Endothelial cell of umbilical vein (primary cell): ENCODE data around the gene HIPK1. TPM values are rescaled to one million over a fixed set of nuclear protein-coding genes. Genes with fewer than 3 reads are reported as not detected.

Experiments
- BruUV-seq: library from RNA; stranded (reverse); fragments of 400-500 nt; replicated peaks from 2 replicates; lab custom pipeline; 2021; lab: Mats Ljungman, UMichigan
- CTCF ChIA-PET: fragments of 300-600, 350-600 bp; sonication (Branson Sonifier 250); formaldehyde crosslinking; loops from one replicate; lab custom pipeline; 2021; ENCODE audit warnings: antibody characterized with exemption, inconsistent platforms; lab: Charles Lee
- POLR2A ChIA-PET: fragments of 300-600, 350-600 bp; sonication (Branson Sonifier 250); formaldehyde crosslinking; loops from one replicate; lab custom pipeline; 2021; ENCODE audit warnings: antibody characterized with exemption, inconsistent platforms; lab: Charles Lee
- DNase-seq: peaks from one replicate; pipeline ENCODE4 v3.0.0-alpha.2; 2011; ENCODE audit warnings: low read depth, low spot score
- FAIRE-seq: peaks from 2 replicates; lab custom pipeline; 2011; peaks lifted over from hg19 to GRCh38; lab: Jason Lieb, UNC
- H2AFZ ChIP-seq: 2 replicates; pipeline ENCODE4 v1.6.0; 2012; ENCODE audit warnings: low read depth, low read length, control low read depth, inconsistent platforms
- H3K27ac ChIP-seq: 2 replicates; pipeline ENCODE4 v1.5.1; 2011; ENCODE audit warnings: low read depth, mild to moderate bottlenecking, control low read depth, low read length, moderate library complexity; ENCODE audit not compliant: insufficient read depth
- H3K27me3 ChIP-seq, 2 experiments: 2 replicates each; pipeline versions ENCODE4 v1.6.0 to v1.6.1; 2011; ENCODE audit warnings: low read length in 2 of 2, mixed read lengths in 1 of 2; ENCODE audit not compliant: control insufficient read depth in 2 of 2, insufficient read depth in 2 of 2
- H3K36me3 ChIP-seq, 2 experiments: 2 replicates in 1 of 2; 3 replicates in 1 of 2; pipeline ENCODE4 v1.5.1; 2011; ENCODE audit warnings: low read length in 2 of 2, mild to moderate bottlenecking in 1 of 2, moderate library complexity in 1 of 2; ENCODE audit not compliant: control insufficient read depth in 2 of 2, insufficient read depth in 2 of 2; ENCODE audit errors: extremely low read depth in 1 of 2
- H3K4me1 ChIP-seq: 3 replicates; pipeline ENCODE4 v1.5.1; 2011; ENCODE audit warnings: mild to moderate bottlenecking, low read length; ENCODE audit not compliant: control insufficient read depth, insufficient read depth; ENCODE audit errors: extremely low read depth
- H3K4me2 ChIP-seq: 2 replicates; pipeline ENCODE4 v1.6.1; 2011; ENCODE audit warnings: low read length, control low read depth, mixed read lengths; ENCODE audit not compliant: insufficient read depth
- H3K4me3 ChIP-seq, 3 experiments: fragments of 200-600 bp in 1 of 3; sonication (generic), shearing (Covaris generic) in 1 of 3; replicated peaks in 1 of 3; 2 replicates each; pipeline ENCODE4 v1.5.1; 2011 to 2016; ENCODE audit warnings: control low read depth in 3 of 3, low read length in 3 of 3, mild to moderate bottlenecking in 2 of 3, inconsistent platforms in 1 of 3, low read depth in 1 of 3, moderate library complexity in 1 of 3; ENCODE audit not compliant: insufficient read depth in 1 of 3
- H3K79me2 ChIP-seq: 2 replicates; pipeline ENCODE4 v1.6.0; 2012; ENCODE audit warnings: low read length, inconsistent platforms; ENCODE audit not compliant: control insufficient read depth, insufficient read depth
- H3K9ac ChIP-seq: replicated peaks from 2 replicates; pipeline ENCODE3; 2011; ENCODE audit warnings: low read length, control low read depth; ENCODE audit not compliant: insufficient read depth; ENCODE audit errors: extremely low read depth
- H3K9me1 ChIP-seq: replicated peaks from 3 replicates; pipeline ENCODE4 v1.6.0; 2011; ENCODE audit warnings: mild to moderate bottlenecking, low read length; ENCODE audit not compliant: control insufficient read depth, insufficient read depth; ENCODE audit errors: extremely low read depth
- H3K9me3 ChIP-seq: replicated peaks from 2 replicates; pipeline ENCODE4 v1.5.1; 2012; ENCODE audit warnings: low read length, inconsistent platforms; ENCODE audit not compliant: control insufficient read depth, insufficient read depth
- H4K20me1 ChIP-seq: replicated peaks from 2 replicates; pipeline ENCODE3; 2011; ENCODE audit warnings: mild to moderate bottlenecking, low read length; ENCODE audit not compliant: control insufficient read depth, insufficient read depth; ENCODE audit errors: extremely low read depth
- EZH2 ChIP-seq: IDR thresholded peaks from 2 replicates; pipeline ENCODE4 v1.6.1; 2012; ENCODE audit warnings: borderline replicate concordance, low read depth, mild to moderate bottlenecking, moderate library complexity, low read length, inconsistent platforms; ENCODE audit not compliant: severe bottlenecking
- FOS ChIP-seq: IDR thresholded peaks from 2 replicates; pipeline ENCODE4 v1.6.1; 2011; ENCODE audit warnings: mild to moderate bottlenecking, low read length, moderate library complexity, borderline replicate concordance; ENCODE audit not compliant: insufficient read depth
- GATA2 ChIP-seq: IDR thresholded peaks from 2 replicates; pipeline ENCODE4 v1.7.0; 2011; ENCODE audit warnings: low read depth, mild to moderate bottlenecking, moderate library complexity, mixed read lengths, low read length; ENCODE audit not compliant: insufficient read length, insufficient read depth
- JUN ChIP-seq: IDR thresholded peaks from 2 replicates; pipeline ENCODE4 v1.6.1; 2011; ENCODE audit warnings: borderline replicate concordance, low read depth; ENCODE audit not compliant: insufficient read length, insufficient read depth
- MYC ChIP-seq: IDR thresholded peaks from one replicate; pipeline ENCODE4 v1.6.1; 2011; ENCODE audit warnings: mild to moderate bottlenecking, low read depth, low read length
- POLR2A ChIP-seq: IDR thresholded peaks from 2 replicates; pipeline ENCODE4 v1.6.1; 2012; ENCODE audit warnings: low read depth, mild to moderate bottlenecking, control low read depth, low read length
- POLR2AphosphoS5 ChIP-seq: IDR thresholded peaks from 2 replicates; pipeline ENCODE4 v1.6.1; 2012; ENCODE audit warnings: low read depth, mild to moderate bottlenecking, control low read depth, low read length, moderate library complexity; ENCODE audit not compliant: insufficient read depth
- dilution Hi-C: fragments of 300-500 bp; cut with MboI; formaldehyde crosslinking; loops from one replicate; pipeline ENCODE4 v1.15.0; 2019; ENCODE audit warnings: low sequenced_read_pairs; ENCODE audit not compliant: extremely low pct_ligation_motif_present
- intact Hi-C: fragments of 100-400 bp; cut with micrococcal nuclease; formaldehyde crosslinking; loops from one replicate; pipeline ENCODE4 v1.10.0; 2022
- polyA plus RNA-seq, 4 experiments: library from polyadenylated mRNA; depleted of rRNA in 3 of 4; stranded (reverse) in 3 of 4; unstranded in 1 of 4; fragments of >200 nt; gene quantifications; 2 replicates each; pipeline versions ENCODE4 v1.2.1 to v1.2.3, GENCODE V29; 2011 to 2012; ENCODE audit warnings: missing spikeins in 1 of 4
- total RNA-seq: library from RNA; stranded (reverse); gene quantifications from 2 replicates; pipeline ENCODE4 v1.2.3, GENCODE V29; 2021
- TF ChIP-seq, protein P1 (sequence below), 2 donors: IDR thresholded peaks; 1 replicate in 1 of 2; 2 replicates in 1 of 2; pipeline ENCODE4 v1.5.1; 2011; ENCODE audit warnings: low read length in 2 of 2, mild to moderate bottlenecking in 2 of 2, moderate library complexity in 2 of 2, control low read depth in 1 of 2, inconsistent platforms in 1 of 2, low read depth in 1 of 2; ENCODE audit not compliant: insufficient read depth in 1 of 2; ENCODE audit errors: extremely low read depth in 1 of 2
- TF ChIP-seq, protein P2 (sequence below): IDR thresholded peaks from 2 replicates; pipeline ENCODE4 v1.6.1; 2011; ENCODE audit not compliant: insufficient read depth, insufficient read length

The HIPK1 gene
- total and polyA plus RNA-seq, 2 donors (not counting 3 experiments of a cell fraction or from before 2014, with no cell fraction given): 39.3 to 56.1 TPM

DNA sequence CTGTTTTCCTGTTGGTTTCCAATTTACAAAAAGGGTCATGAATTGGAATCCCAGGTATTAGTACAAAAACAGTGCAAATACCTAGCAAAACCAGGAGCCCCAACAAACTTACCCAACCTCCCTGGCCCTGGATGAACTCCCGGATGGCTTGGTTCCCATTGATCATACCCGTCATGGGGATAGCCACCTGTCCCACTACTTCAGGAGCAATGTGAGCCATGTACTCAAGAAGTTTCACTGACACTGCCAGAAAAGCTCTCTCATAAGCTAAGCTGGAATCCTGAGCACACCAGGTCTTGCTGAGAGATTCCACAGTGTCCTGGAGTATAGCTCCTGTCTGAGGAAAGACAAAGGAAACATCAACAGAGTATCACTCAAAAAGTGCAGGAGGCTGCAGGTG lies 47.5 kb upstream of the HIPK1 start:
- Histone ChIP-seq H3K4me3 (no peak overlapping the region), H3K27ac (no peak overlapping the region), H2AFZ (no peak overlapping the region), H3K4me1 (no peaks in the 10 kb centered on the region), H4K20me1 (no peaks in the 10 kb centered on the region), H3K36me3 (no peaks in the 10 kb centered on the region), H3K9me3 (no peaks in the 10 kb centered on the region), H3K27me3 (no peaks in the 10 kb centered on the region), H3K4me2 (no peak overlapping the region), H3K9me1 (peaks cover 2% of the 10 kb centered on the region), H3K79me2 (no peaks in the 10 kb centered on the region), H3K9ac (no peak overlapping the region)
- TF ChIP-seq GATA2: no peak
- TF ChIP-seq, protein P1, sequence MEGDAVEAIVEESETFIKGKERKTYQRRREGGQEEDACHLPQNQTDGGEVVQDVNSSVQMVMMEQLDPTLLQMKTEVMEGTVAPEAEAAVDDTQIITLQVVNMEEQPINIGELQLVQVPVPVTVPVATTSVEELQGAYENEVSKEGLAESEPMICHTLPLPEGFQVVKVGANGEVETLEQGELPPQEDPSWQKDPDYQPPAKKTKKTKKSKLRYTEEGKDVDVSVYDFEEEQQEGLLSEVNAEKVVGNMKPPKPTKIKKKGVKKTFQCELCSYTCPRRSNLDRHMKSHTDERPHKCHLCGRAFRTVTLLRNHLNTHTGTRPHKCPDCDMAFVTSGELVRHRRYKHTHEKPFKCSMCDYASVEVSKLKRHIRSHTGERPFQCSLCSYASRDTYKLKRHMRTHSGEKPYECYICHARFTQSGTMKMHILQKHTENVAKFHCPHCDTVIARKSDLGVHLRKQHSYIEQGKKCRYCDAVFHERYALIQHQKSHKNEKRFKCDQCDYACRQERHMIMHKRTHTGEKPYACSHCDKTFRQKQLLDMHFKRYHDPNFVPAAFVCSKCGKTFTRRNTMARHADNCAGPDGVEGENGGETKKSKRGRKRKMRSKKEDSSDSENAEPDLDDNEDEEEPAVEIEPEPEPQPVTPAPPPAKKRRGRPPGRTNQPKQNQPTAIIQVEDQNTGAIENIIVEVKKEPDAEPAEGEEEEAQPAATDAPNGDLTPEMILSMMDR (IDR thresholded peaks at IDR 0.05; ENCODE audit: extremely low read depth in 1 of 2, insufficient read depth in 1 of 2, low read depth in 1 of 2, low read length in 2 of 2): no peak
- TF ChIP-seq, protein P2, sequence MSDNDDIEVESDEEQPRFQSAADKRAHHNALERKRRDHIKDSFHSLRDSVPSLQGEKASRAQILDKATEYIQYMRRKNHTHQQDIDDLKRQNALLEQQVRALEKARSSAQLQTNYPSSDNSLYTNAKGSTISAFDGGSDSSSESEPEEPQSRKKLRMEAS: no peak
- TF ChIP-seq POLR2A: no peak
- TF ChIP-seq EZH2: no peak
- TF ChIP-seq FOS: no peak
- no peak for TF ChIP-seq JUN
- TF ChIP-seq MYC: no peak
- TF ChIP-seq POLR2AphosphoS5: no peak
- no peak for DNase-seq
- ChIA-PET POLR2A (no interaction called here), CTCF (interaction anchor here (0.6 to 2.3 kb wide), 8 partner anchors 11 to 122 kb away, joined by 3 to 11 read pairs (median 4); no protein-coding TSS in a partner anchor)
- intact Hi-C loops: no loop called here
- no TSS peak for BruUV-seq
- FAIRE-seq: no peak
- dilution Hi-C loops: no loop called here
